Measurements from ENCODE around the gene TMEM258.

The TMEM258 gene

GRCh38 chr11:61832207-61832606 lies 39.8 kb upstream of the TMEM258 start:
- no peak for TF ChIP-seq CTCF (IDR thresholded peaks at IDR 0.05; ENCODE audit: borderline replicate concordance, control extremely low read depth, extremely low read depth, insufficient read depth, missing control alignments)
- in situ Hi-C loops (cut with MboI; ENCODE audit: low sequenced_read_pairs, unreplicated experiment): no loop called here
- DNase-seq (ENCODE audit: low spot score): no peak

- in situ Hi-C loops (cut with MboI; ENCODE audit: low sequenced_read_pairs, unreplicated experiment): no loop called here
- no peak for TF ChIP-seq CTCF (IDR thresholded peaks at IDR 0.05; ENCODE audit: borderline replicate concordance, control extremely low read depth, extremely low read depth, insufficient read depth, missing control alignments)
These were observed 38.1 kb upstream of the TMEM258 start for GRCh38 chr11:61830237-61831105.

GRCh38 chr11:61829806-61830205 lies 37.4 kb upstream of the TMEM258 start:
- no peak for DNase-seq (ENCODE audit: low spot score)
- in situ Hi-C loops (cut with MboI; ENCODE audit: low sequenced_read_pairs, unreplicated experiment): no loop called here
- TF ChIP-seq CTCF (IDR thresholded peaks at IDR 0.05; ENCODE audit: borderline replicate concordance, control extremely low read depth, extremely low read depth, insufficient read depth, missing control alignments): no peak

More at GRCh38 chr11:61830237-61831105, 38.1 kb upstream of the TMEM258 start:
- DNase-seq (ENCODE audit: low spot score): no peak

- peak; percentile 81 for DNase-seq (ENCODE audit: low spot score)
- peak; percentile 68 for TF ChIP-seq CTCF (IDR thresholded peaks at IDR 0.05; ENCODE audit: borderline replicate concordance, control extremely low read depth, extremely low read depth, insufficient read depth, missing control alignments)
- in situ Hi-C loops (cut with MboI; ENCODE audit: low sequenced_read_pairs, unreplicated experiment): no loop called here
These were observed 36.4 kb upstream of the TMEM258 start for GRCh38 chr11:61828629-61829407.

GRCh38 chr11:61828379-61828628 lies 35.9 kb upstream of the TMEM258 start:
- TF ChIP-seq CTCF (IDR thresholded peaks at IDR 0.05; ENCODE audit: borderline replicate concordance, control extremely low read depth, extremely low read depth, insufficient read depth, missing control alignments): no peak
- DNase-seq (ENCODE audit: low spot score): no peak
- in situ Hi-C loops (cut with MboI; ENCODE audit: low sequenced_read_pairs, unreplicated experiment): no loop called here

GRCh38 chr11:61827571-61828378 lies 35.4 kb upstream of the TMEM258 start, which contains the start of gene FADS2:
FADS2 (plus strand) TSS chr11:61828300; CDS start chr11:61828391, 91 bp downstream.
- DNase-seq (ENCODE audit: low spot score): peak; percentile 94

More at GRCh38 chr11:61827571-61828378, 35.4 kb upstream of the TMEM258 start, which contains the start of gene FADS2:
- in situ Hi-C loops (cut with MboI; ENCODE audit: low sequenced_read_pairs, unreplicated experiment): no loop called here
- TF ChIP-seq CTCF (IDR thresholded peaks at IDR 0.05; ENCODE audit: borderline replicate concordance, control extremely low read depth, extremely low read depth, insufficient read depth, missing control alignments): no peak
